Measurements from ENCODE around the gene ATAD5.
"Not testable (repeated sequence)": the region's sequence is repeated elsewhere in the genome, so short reads cannot be mapped to it uniquely, and the experiment has no call there.

ATAD5 gene

GRCh38 chr17:30831663-30832437 lies at the start of gene ATAD5:
ATAD5 (plus strand) TSS chr17:30831966; CDS start chr17:30832348, 382 bp downstream.
- DNase-seq (ENCODE audit: low read depth in 1 of 2, low spot score in 1 of 2) = peak; percentile 72 to 84

GRCh38 chr17:30782206-30782605 lies 49.6 kb upstream of the ATAD5 start:
- no peak for DNase-seq (ENCODE audit: low read depth in 1 of 2, low spot score in 1 of 2)

GRCh38 chr17:30788918-30789317 lies 42.8 kb upstream of the ATAD5 start:
- DNase-seq (ENCODE audit: low read depth in 1 of 2, low spot score in 1 of 2) = no peak

GRCh38 chr17:30790279-30790678 lies 41.5 kb upstream of the ATAD5 start:
- DNase-seq (ENCODE audit: low read depth in 1 of 2, low spot score in 1 of 2) = no peak

- DNase-seq (ENCODE audit: low read depth in 1 of 2, low spot score in 1 of 2) = no peak
These were observed 38.3 kb upstream of the ATAD5 start for GRCh38 chr17:30793282-30793977.

- no peak for DNase-seq (ENCODE audit: low read depth in 1 of 2, low spot score in 1 of 2)
These were observed 37.4 kb upstream of the ATAD5 start for GRCh38 chr17:30794372-30794771.

GRCh38 chr17:30796016-30796415 lies 35.8 kb upstream of the ATAD5 start:
- DNase-seq (ENCODE audit: low read depth in 1 of 2, low spot score in 1 of 2) = no peak

GRCh38 chr17:30801671-30802070 lies 30.1 kb upstream of the ATAD5 start:
- DNase-seq (ENCODE audit: low read depth in 1 of 2, low spot score in 1 of 2) = no peak

- no peak for DNase-seq (ENCODE audit: low read depth in 1 of 2, low spot score in 1 of 2)
These were observed 25.8 kb upstream of the ATAD5 start for GRCh38 chr17:30805944-30806456.

GRCh38 chr17:30807896-30808295 lies 23.9 kb upstream of the ATAD5 start:
- DNase-seq (ENCODE audit: low read depth in 1 of 2, low spot score in 1 of 2) = no peak

- no peak for DNase-seq (ENCODE audit: low read depth in 1 of 2, low spot score in 1 of 2)
These were observed 22.9 kb upstream of the ATAD5 start for GRCh38 chr17:30808785-30809286.

- no peak for DNase-seq (ENCODE audit: low read depth in 1 of 2, low spot score in 1 of 2)
These were observed 21.9 kb upstream of the ATAD5 start for GRCh38 chr17:30809867-30810266.

GRCh38 chr17:30812218-30813177 lies 19.3 kb upstream of the ATAD5 start:
- no peak for DNase-seq (ENCODE audit: low read depth in 1 of 2, low spot score in 1 of 2)

- DNase-seq (ENCODE audit: low read depth in 1 of 2, low spot score in 1 of 2) = not testable (repeated sequence)
These were observed 17.5 kb upstream of the ATAD5 start for GRCh38 chr17:30814236-30814635.

GRCh38 chr17:30814860-30815259 lies 16.9 kb upstream of the ATAD5 start:
- DNase-seq (ENCODE audit: low read depth in 1 of 2, low spot score in 1 of 2) = not testable (repeated sequence)

- DNase-seq (ENCODE audit: low read depth in 1 of 2, low spot score in 1 of 2) = no peak
These were observed 15.6 kb upstream of the ATAD5 start for GRCh38 chr17:30816165-30816564.

GRCh38 chr17:30819971-30820705 lies 11.6 kb upstream of the ATAD5 start:
- DNase-seq (ENCODE audit: low read depth in 1 of 2, low spot score in 1 of 2) = no peak

- no peak for DNase-seq (ENCODE audit: low read depth in 1 of 2, low spot score in 1 of 2)
These were observed 9.7 kb upstream of the ATAD5 start for GRCh38 chr17:30821871-30822723.

GRCh38 chr17:30822919-30823318 lies 8.8 kb upstream of the ATAD5 start:
- DNase-seq (ENCODE audit: low read depth in 1 of 2, low spot score in 1 of 2) = not testable (repeated sequence)

Measured in stimulated activated CD4-positive, alpha-beta T cell treated with anti-CD3 and anti-CD28 coated beads, Interleukin-15, amount 100 ng/mL, for 1 hour (primary cell).